OCI-LY1 (cell line): ENCODE measurements around the gene HCFC1.

Experiments
- H2AFZ ChIP-seq: fragments of 200-600 bp; sonication (generic), shearing (Covaris generic); 2 replicates; pipeline ENCODE4 v1.6.0; 2014; ENCODE audit warnings: antibody characterized with exemption, mild to moderate bottlenecking, low read length
- H3F3A ChIP-seq: fragments of 200-600 bp; sonication (generic), shearing (Covaris generic); 2 replicates; pipeline ENCODE4 v1.6.0; 2014; ENCODE audit warnings: mild to moderate bottlenecking, antibody characterized with exemption, low read length, moderate library complexity; ENCODE audit not compliant: insufficient read depth
- H3K27ac ChIP-seq: fragments of 200-600 bp; sonication (generic); 2 replicates; pipeline ENCODE4 v1.5.1; 2014; ENCODE audit warnings: low read length, mixed run types, mild to moderate bottlenecking, low read depth; ENCODE audit not compliant: poor library complexity, severe bottlenecking
- H3K27me3 ChIP-seq: fragments of 200-600 bp; sonication (generic); 2 replicates; pipeline ENCODE4 v1.6.0; 2014; ENCODE audit warnings: antibody characterized with exemption, mild to moderate bottlenecking, low read length, moderate library complexity; ENCODE audit not compliant: insufficient read depth
- H3K36me3 ChIP-seq: fragments of 200-600 bp; sonication (generic); 2 replicates; pipeline ENCODE4 v1.6.1; 2014; ENCODE audit warnings: mild to moderate bottlenecking, antibody characterized with exemption, low read length, moderate library complexity, mixed read lengths; ENCODE audit not compliant: insufficient read depth
- H3K4me1 ChIP-seq: fragments of 200-600 bp; sonication (generic); 2 replicates; pipeline ENCODE4 v1.5.1; 2014; ENCODE audit warnings: mild to moderate bottlenecking, low read length, moderate library complexity; ENCODE audit not compliant: insufficient read depth, severe bottlenecking
- H3K4me2 ChIP-seq: fragments of 200-600 bp; sonication (generic), shearing (Covaris generic); 2 replicates; pipeline ENCODE4 v1.6.1; 2014; ENCODE audit warnings: low read length
- H3K4me3 ChIP-seq: fragments of 200-600 bp; sonication (generic); 2 replicates; pipeline ENCODE4 v1.5.1; 2014; ENCODE audit warnings: low read length, low read depth, mild to moderate bottlenecking, mixed read lengths; ENCODE audit not compliant: poor library complexity, severe bottlenecking
- H3K79me2 ChIP-seq: fragments of 200-600 bp; shearing (Covaris generic); 2 replicates; pipeline ENCODE4 v1.6.1; 2016; ENCODE audit warnings: mixed run types, low read length, mixed read lengths; ENCODE audit not compliant: insufficient read depth
- H3K9ac ChIP-seq: fragments of 200-600 bp; sonication (generic), shearing (Covaris generic); 2 replicates; pipeline ENCODE4 v1.6.1; 2014; ENCODE audit warnings: mild to moderate bottlenecking, low read length, mixed read lengths
- H3K9me2 ChIP-seq: fragments of 200-600 bp; sonication (generic), shearing (Covaris generic); 2 replicates; pipeline ENCODE4 v1.6.1; 2014; ENCODE audit warnings: low read depth, mild to moderate bottlenecking, low read length, mixed read lengths
- H3K9me3 ChIP-seq: fragments of 200-600 bp; shearing (Covaris generic); 2 replicates; pipeline ENCODE4 v1.6.1; 2014; ENCODE audit warnings: low read length, mixed read lengths
- H4K20me1 ChIP-seq: fragments of 200-600 bp; sonication (generic), shearing (Covaris generic); 2 replicates; pipeline ENCODE4 v1.6.0; 2016; ENCODE audit warnings: mild to moderate bottlenecking, low read length; ENCODE audit not compliant: insufficient read depth
- CTCF ChIP-seq: fragments of 200-600 bp; sonication (generic), shearing (Covaris generic); IDR thresholded peaks from 2 replicates; pipeline ENCODE4 v1.5.1; 2017; ENCODE audit warnings: mild to moderate bottlenecking, antibody characterized with exemption, low read length, moderate library complexity, mixed read lengths
- EZH2 ChIP-seq: fragments of 200-600 bp; sonication (generic), shearing (Covaris generic); IDR thresholded peaks from 2 replicates; pipeline ENCODE4 v1.8.0; 2017; ENCODE audit warnings: borderline replicate concordance, mixed run types, mild to moderate bottlenecking, antibody characterized with exemption, low read length, moderate library complexity, mixed read lengths

HCFC1 gene

GRCh38 chrX:154017766-154018517 lies 46.3 kb upstream of the HCFC1 start:
- peaks cover 53% of the 10 kb centered on the region for H3K36me3 ChIP-seq
- no peaks in the 10 kb centered on the region for H4K20me1 ChIP-seq

GRCh38 chrX:154016366-154017076 lies 44.9 kb upstream of the HCFC1 start:
- TF ChIP-seq EZH2 (no peak), CTCF (no peak)
- H3K79me2 ChIP-seq, result no peaks in the 10 kb centered on the region
- no peak overlapping the region for H3K27ac ChIP-seq
- no peak overlapping the region for H3K4me3 ChIP-seq
- no peaks in the 10 kb centered on the region for H4K20me1 ChIP-seq
- H3K9me2 ChIP-seq, result no peaks in the 10 kb centered on the region
- peaks cover 26% of the 10 kb centered on the region for H3K4me1 ChIP-seq
- H3F3A ChIP-seq, result no peaks in the 10 kb centered on the region
- H2AFZ ChIP-seq, result no peak overlapping the region
- no peak overlapping the region for H3K9ac ChIP-seq
- no peak overlapping the region for H3K4me2 ChIP-seq
- H3K27me3 ChIP-seq, result no peaks in the 10 kb centered on the region
- H3K9me3 ChIP-seq, result no peaks in the 10 kb centered on the region
- H3K36me3 ChIP-seq, result peaks cover 67% of the 10 kb centered on the region

More at GRCh38 chrX:154017766-154018517, 46.3 kb upstream of the HCFC1 start:
- Histone ChIP-seq H3K4me2 (peak overlapping the region; percentile 88), H3K27ac (peak overlapping the region; percentile 64), H3K79me2 (no peaks in the 10 kb centered on the region), H3K9me3 (no peaks in the 10 kb centered on the region), H3K4me1 (peaks cover 39% of the 10 kb centered on the region), H3F3A (no peaks in the 10 kb centered on the region), H3K4me3 (peak overlapping the region; percentile 84), H3K9ac (peak overlapping the region; percentile 94), H2AFZ (no peak overlapping the region), H3K9me2 (no peaks in the 10 kb centered on the region), H3K27me3 (no peaks in the 10 kb centered on the region)
- TF ChIP-seq EZH2 (no peak), CTCF (no peak)

- Histone ChIP-seq H2AFZ (no peak overlapping the region), H3K4me2 (no peak overlapping the region), H3K79me2 (no peaks in the 10 kb centered on the region), H3K27me3 (no peaks in the 10 kb centered on the region), H3K9ac (no peak overlapping the region), H3K27ac (peak overlapping the region; percentile 28), H3K4me1 (peaks cover 18% of the 10 kb centered on the region), H3K9me3 (no peaks in the 10 kb centered on the region), H3F3A (no peaks in the 10 kb centered on the region), H3K4me3 (no peak overlapping the region), H3K36me3 (peaks cover 75% of the 10 kb centered on the region), H3K9me2 (no peaks in the 10 kb centered on the region), H4K20me1 (no peaks in the 10 kb centered on the region)
- no peak for TF ChIP-seq CTCF
- TF ChIP-seq EZH2, result no peak
These were observed 44.1 kb upstream of the HCFC1 start for GRCh38 chrX:154015581-154016264.
